K562 (cell line): Measurements from ENCODE around the gene IRF3. TPM values are rescaled to one million over a fixed set of nuclear protein-coding genes. Genes with fewer than 3 reads are reported as not detected.
A peak's percentile ranks its signal among the peaks of the same experiment; 100 is the strongest.

Experiments used
- ATF3 ChIP-seq, 2 experiments: fragments of 450-650 bp in 1 of 2; sonication (generic) in 1 of 2; formaldehyde crosslinking in 1 of 2; IDR thresholded peaks in 1 of 2; conservative IDR thresholded peaks in 1 of 2; 2 replicates each; pipeline versions ENCODE4 v1.6.1 to v1.8.1; 2016 to 2023; ENCODE audit warnings: mild to moderate bottlenecking in 2 of 2, moderate library complexity in 2 of 2, inconsistent platforms in 1 of 2, missing genetic modification reagents in 1 of 2
- BRCA1 ChIP-seq, 2 experiments: fragments of 450-650 bp in 1 of 2; sonication (generic) in 1 of 2; formaldehyde crosslinking in 1 of 2; IDR thresholded peaks; 2 replicates each; pipeline versions ENCODE4 v1.5.0 to v1.6.1; 2017 to 2020; ENCODE audit warnings: mild to moderate bottlenecking in 1 of 2, missing genetic modification reagents in 1 of 2
- CHD2 ChIP-seq: IDR thresholded peaks from 2 replicates; pipeline ENCODE4 v1.6.1; 2011; ENCODE audit warnings: low read depth, low read length
- GTF2F1 ChIP-seq: IDR thresholded peaks from 2 replicates; pipeline ENCODE4 v1.6.1; 2011; ENCODE audit warnings: low read depth, low read length, improper control_type of control experiment
- HIVEP1 ChIP-seq: fragments of 250-450 bp; sonication (Bioruptor Pico); IDR thresholded peaks from 2 replicates; pipeline ENCODE4 v1.4.0; 2020; ENCODE audit warnings: mild to moderate bottlenecking
- HMGXB4 ChIP-seq: sonication (generic); formaldehyde crosslinking; IDR thresholded peaks from 2 replicates; pipeline ENCODE4 v1.8.1; 2023; ENCODE audit warnings: mild to moderate bottlenecking, missing genetic modification reagents
- MITF ChIP-seq: IDR thresholded peaks from 2 replicates; pipeline ENCODE4 v1.6.1; 2014; ENCODE audit warnings: antibody characterized with exemption
- PCBP2 ChIP-seq: fragments of 200-400 bp; formaldehyde crosslinking; IDR thresholded peaks from 2 replicates; pipeline ENCODE4 v1.6.1; 2018; ENCODE audit warnings: low read length, low read depth, mild to moderate bottlenecking, moderate library complexity; ENCODE audit not compliant: poor library complexity, severe bottlenecking
- RBM39 ChIP-seq: fragments of 200-400 bp; formaldehyde crosslinking; optimal IDR thresholded peaks from 2 replicates; pipeline ENCODE3; 2018; ENCODE audit warnings: low read depth, low read length
- SAFB ChIP-seq: fragments of 200-400 bp; formaldehyde crosslinking; IDR thresholded peaks from 2 replicates; pipeline ENCODE4 v1.6.1; 2017; ENCODE audit warnings: low read depth, low read length, borderline replicate concordance
- SIX5 ChIP-seq, 2 experiments: IDR thresholded peaks; 2 replicates each; pipeline ENCODE4 v1.6.1; 2011; ENCODE audit warnings: low read length in 2 of 2, borderline replicate concordance in 1 of 2, low read depth in 1 of 2, mild to moderate bottlenecking in 1 of 2, moderate library complexity in 1 of 2; ENCODE audit not compliant: insufficient read depth in 1 of 2
- SREBF1 ChIP-seq: fragments of 150-350 bp; IDR thresholded peaks from 2 replicates; pipeline ENCODE4 v1.6.1; 2014; ENCODE audit warnings: antibody characterized with exemption, low read depth, low read length, borderline replicate concordance
- TOE1 ChIP-seq, 2 experiments: fragments of 450-650 bp in 1 of 2; sonication (generic) in 1 of 2; formaldehyde crosslinking in 1 of 2; IDR thresholded peaks; 2 replicates each; pipeline versions ENCODE4 v1.7.1 to v1.8.0; 2016 to 2022; ENCODE audit warnings: borderline replicate concordance in 2 of 2, mild to moderate bottlenecking in 2 of 2, antibody characterized with exemption in 1 of 2, inconsistent platforms in 1 of 2, low read depth in 1 of 2, missing genetic modification reagents in 1 of 2, moderate library complexity in 1 of 2
- ZNF354B ChIP-seq: fragments of 250-450 bp; sonication (Bioruptor Pico); IDR thresholded peaks from 2 replicates; pipeline ENCODE4 v1.4.0; 2020
- ZNF644 ChIP-seq: fragments of 200-800 bp; sonication (Bioruptor generic); IDR thresholded peaks from 2 replicates; pipeline ENCODE4 v1.6.1; 2016; ENCODE audit warnings: low read depth, missing genetic modification characterization, missing compliant biosample characterization
- ZNF764 ChIP-seq: fragments of 250-450 bp; sonication (Bioruptor Pico); IDR thresholded peaks from 2 replicates; pipeline ENCODE4 v1.4.0; 2020; ENCODE audit warnings: low read depth, mild to moderate bottlenecking, moderate library complexity
- polyA plus RNA-seq, 8 experiments: library from polyadenylated mRNA; depleted of rRNA in 4 of 8; stranded (reverse) in 5 of 8; unstranded in 3 of 8; fragments of >200 nt; fragmentation: Nextera tagmentation in 2 of 8; fragmentation: Illumina TruSeq in 1 of 8; extraction: Ambion mirVana in 2 of 8; extraction: Trizol in 1 of 8; gene quantifications; 2 replicates each; pipeline versions ENCODE4 v1.2.1 to v1.2.3, GENCODE V29; 2011 to 2014; ENCODE audit warnings: inconsistent platforms in 1 of 8, missing spikeins in 1 of 8
- total RNA-seq, 7 experiments: library from RNA; depleted of rRNA in 6 of 7; stranded (reverse); fragments of >200 nt in 6 of 7; fragmentation: Illumina TruSeq in 2 of 7; extraction: Trizol in 2 of 7; gene quantifications; 2 replicates each; pipeline versions ENCODE4 v1.2.1 to v1.2.3, GENCODE V29; 2011 to 2021; ENCODE audit warnings: low replicate concordance in 1 of 7
- TF ChIP-seq, protein P1 (sequence below), 3 experiments: IDR thresholded peaks in 2 of 3; conservative IDR thresholded peaks in 1 of 3; 2 replicates each; pipeline ENCODE4 v1.5.1; 2011 to 2012; ENCODE audit warnings: low read length in 3 of 3, mild to moderate bottlenecking in 3 of 3, control low read depth in 2 of 3, improper control_type of control experiment in 1 of 3, inconsistent platforms in 1 of 3, low read depth in 1 of 3, mixed read lengths in 1 of 3, moderate library complexity in 1 of 3; ENCODE audit not compliant: insufficient read depth in 2 of 3

IRF3 gene
- total and polyA plus RNA-seq, 9 of the 15 experiments (the other 6 are each of a cell fraction or from before 2014, with no cell fraction given) = 7.5 to 145 (median 65.4) TPM

DNA sequence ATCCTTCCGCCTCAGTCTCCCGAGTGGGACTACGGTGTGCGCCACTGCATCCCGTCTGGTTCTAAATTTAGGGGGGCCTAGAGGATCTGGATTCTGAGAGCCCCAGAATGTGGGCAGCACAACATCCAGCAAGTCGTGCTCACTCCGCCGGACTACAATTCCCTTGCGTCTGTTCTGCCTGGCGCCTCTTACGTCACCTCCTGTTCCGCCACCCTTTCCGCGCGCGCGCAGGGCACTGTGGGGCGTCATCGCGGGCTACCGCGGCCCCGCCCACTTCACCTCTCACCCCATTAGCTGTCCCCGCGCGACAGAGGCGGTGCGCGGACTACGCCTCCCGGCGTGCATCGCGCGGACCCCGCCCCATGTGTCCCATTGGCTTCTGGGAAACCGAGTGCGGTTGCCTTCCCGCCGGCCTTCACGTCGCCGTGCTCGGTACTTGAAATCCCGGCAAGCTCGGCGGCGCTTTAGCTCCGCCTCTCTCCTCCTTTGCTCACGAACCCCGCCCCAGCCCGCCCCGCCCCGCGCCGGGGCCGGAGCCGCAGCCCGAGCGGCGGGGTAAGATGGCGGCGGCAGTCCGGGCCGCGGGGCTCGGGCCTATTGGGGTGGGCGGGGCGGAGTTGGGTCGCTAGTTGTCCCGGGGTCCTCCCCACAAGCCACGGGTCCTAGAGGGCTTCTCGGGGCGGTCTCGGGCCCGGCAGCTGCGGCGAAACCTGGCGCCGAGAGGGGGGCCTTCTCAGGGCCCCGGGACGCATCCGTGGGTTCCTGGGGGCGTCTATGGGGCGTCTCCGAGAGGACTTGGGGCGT lies 23.8 kb downstream of the IRF3 start, which contains the start of gene SCAF1 (continued):
- TF ChIP-seq ATF3 (IDR thresholded peaks at IDR 0.05) = peak; percentile 97
- peak; percentile 92 for TF ChIP-seq ATF3 (CRISPR knock-in tag; conservative IDR thresholded peaks at IDR 0.05)
- peak; percentile 99 for TF ChIP-seq SAFB
- TF ChIP-seq HMGXB4 (CRISPR knock-in tag) = no peak
- no peak for TF ChIP-seq MITF
- TF ChIP-seq CHD2 = peak; percentile 78
- no peak for TF ChIP-seq TOE1 (IDR thresholded peaks at IDR 0.05; ENCODE audit: borderline replicate concordance)
- peak; percentile 85; the same call in 1 of the 2 replicates for TF ChIP-seq TOE1 (CRISPR knock-in tag; IDR thresholded peaks at IDR 0.05; ENCODE audit: borderline replicate concordance, low read depth)
- TF ChIP-seq RBM39 = no peak
- TF ChIP-seq PCBP2 = no peak
- TF ChIP-seq, protein P1, sequence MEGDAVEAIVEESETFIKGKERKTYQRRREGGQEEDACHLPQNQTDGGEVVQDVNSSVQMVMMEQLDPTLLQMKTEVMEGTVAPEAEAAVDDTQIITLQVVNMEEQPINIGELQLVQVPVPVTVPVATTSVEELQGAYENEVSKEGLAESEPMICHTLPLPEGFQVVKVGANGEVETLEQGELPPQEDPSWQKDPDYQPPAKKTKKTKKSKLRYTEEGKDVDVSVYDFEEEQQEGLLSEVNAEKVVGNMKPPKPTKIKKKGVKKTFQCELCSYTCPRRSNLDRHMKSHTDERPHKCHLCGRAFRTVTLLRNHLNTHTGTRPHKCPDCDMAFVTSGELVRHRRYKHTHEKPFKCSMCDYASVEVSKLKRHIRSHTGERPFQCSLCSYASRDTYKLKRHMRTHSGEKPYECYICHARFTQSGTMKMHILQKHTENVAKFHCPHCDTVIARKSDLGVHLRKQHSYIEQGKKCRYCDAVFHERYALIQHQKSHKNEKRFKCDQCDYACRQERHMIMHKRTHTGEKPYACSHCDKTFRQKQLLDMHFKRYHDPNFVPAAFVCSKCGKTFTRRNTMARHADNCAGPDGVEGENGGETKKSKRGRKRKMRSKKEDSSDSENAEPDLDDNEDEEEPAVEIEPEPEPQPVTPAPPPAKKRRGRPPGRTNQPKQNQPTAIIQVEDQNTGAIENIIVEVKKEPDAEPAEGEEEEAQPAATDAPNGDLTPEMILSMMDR (IDR thresholded peaks at IDR 0.05 in 2 of 3, conservative IDR thresholded peaks at IDR 0.05 in 1 of 3; ENCODE audit: insufficient read depth in 2 of 3, low read depth in 1 of 3, low read length in 3 of 3) = no peak
- TF ChIP-seq GTF2F1 = no peak
- no peak for TF ChIP-seq ZNF354B (CRISPR knock-in tag)
- no peak for TF ChIP-seq HIVEP1 (CRISPR knock-in tag)
- TF ChIP-seq BRCA1 (IDR thresholded peaks at IDR 0.05) = no peak
- no peak for TF ChIP-seq BRCA1 (CRISPR knock-in tag; IDR thresholded peaks at IDR 0.05)
- no peak for TF ChIP-seq ZNF764 (CRISPR knock-in tag)
- peak; percentile 94 to 97 for TF ChIP-seq SIX5 (IDR thresholded peaks at IDR 0.05; ENCODE audit: borderline replicate concordance in 1 of 2, insufficient read depth in 1 of 2, low read depth in 1 of 2, low read length in 2 of 2)
- peak; percentile 73; the same call in 1 of the 2 replicates for TF ChIP-seq SREBF1
- TF ChIP-seq ZNF644 = peak; percentile 96; the same call in 1 of the 2 replicates
